ENCODE data around the gene FAT2. TPM values are rescaled to one million over a fixed set of nuclear protein-coding genes. Genes with fewer than 3 reads are reported as not detected.
A peak's percentile ranks its signal among the peaks of the same experiment; 100 is the strongest.

The FAT2 gene, protein sequence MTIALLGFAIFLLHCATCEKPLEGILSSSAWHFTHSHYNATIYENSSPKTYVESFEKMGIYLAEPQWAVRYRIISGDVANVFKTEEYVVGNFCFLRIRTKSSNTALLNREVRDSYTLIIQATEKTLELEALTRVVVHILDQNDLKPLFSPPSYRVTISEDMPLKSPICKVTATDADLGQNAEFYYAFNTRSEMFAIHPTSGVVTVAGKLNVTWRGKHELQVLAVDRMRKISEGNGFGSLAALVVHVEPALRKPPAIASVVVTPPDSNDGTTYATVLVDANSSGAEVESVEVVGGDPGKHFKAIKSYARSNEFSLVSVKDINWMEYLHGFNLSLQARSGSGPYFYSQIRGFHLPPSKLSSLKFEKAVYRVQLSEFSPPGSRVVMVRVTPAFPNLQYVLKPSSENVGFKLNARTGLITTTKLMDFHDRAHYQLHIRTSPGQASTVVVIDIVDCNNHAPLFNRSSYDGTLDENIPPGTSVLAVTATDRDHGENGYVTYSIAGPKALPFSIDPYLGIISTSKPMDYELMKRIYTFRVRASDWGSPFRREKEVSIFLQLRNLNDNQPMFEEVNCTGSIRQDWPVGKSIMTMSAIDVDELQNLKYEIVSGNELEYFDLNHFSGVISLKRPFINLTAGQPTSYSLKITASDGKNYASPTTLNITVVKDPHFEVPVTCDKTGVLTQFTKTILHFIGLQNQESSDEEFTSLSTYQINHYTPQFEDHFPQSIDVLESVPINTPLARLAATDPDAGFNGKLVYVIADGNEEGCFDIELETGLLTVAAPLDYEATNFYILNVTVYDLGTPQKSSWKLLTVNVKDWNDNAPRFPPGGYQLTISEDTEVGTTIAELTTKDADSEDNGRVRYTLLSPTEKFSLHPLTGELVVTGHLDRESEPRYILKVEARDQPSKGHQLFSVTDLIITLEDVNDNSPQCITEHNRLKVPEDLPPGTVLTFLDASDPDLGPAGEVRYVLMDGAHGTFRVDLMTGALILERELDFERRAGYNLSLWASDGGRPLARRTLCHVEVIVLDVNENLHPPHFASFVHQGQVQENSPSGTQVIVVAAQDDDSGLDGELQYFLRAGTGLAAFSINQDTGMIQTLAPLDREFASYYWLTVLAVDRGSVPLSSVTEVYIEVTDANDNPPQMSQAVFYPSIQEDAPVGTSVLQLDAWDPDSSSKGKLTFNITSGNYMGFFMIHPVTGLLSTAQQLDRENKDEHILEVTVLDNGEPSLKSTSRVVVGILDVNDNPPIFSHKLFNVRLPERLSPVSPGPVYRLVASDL (N-terminal part only)
- 0.05 TPM for total RNA-seq
- long read RNA-seq = 0 reads

DNA sequence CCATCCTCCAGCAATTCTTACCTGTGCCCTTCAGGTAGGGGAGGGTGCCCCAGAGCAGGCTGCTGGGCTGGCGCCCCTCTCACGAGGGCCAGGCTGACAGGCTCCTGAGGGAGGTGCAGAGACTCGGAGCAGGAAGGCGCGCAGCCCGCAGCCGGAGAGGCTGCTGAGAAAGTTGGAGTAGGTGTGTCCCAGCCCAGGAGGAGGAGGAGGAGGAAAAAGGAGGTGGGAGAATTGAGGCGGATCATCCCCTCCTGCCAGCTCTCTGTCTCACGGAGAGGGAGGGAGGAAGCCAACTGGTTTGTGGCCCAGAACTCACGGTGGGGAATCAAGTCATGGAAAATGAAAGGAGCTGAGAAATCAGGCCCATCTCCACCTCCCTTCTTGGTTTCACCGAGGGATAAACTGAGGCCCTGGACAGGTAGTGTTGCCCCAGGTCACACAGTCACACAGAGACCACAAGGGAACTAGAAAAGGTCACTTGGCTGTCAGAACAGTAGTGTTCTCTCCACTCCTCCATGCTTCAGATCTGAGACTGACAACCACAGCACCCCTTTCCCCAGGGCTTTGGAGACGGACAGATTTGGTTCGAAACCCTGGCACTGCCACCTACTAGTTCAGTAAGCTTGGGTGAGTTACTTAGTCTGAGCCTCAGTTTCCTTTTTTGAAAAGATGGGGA lies at the start of gene FAT2:
Gene FAT2 (minus strand): TSS at position 188 of the 676 bp plus-strand sequence. CDS start 22,400 bp downstream, outside the sequence.
- intact Hi-C loops (cut with DNase I) = no loop called here
- DNase-seq (ENCODE audit: low spot score) = peak; percentile 54

DNA sequence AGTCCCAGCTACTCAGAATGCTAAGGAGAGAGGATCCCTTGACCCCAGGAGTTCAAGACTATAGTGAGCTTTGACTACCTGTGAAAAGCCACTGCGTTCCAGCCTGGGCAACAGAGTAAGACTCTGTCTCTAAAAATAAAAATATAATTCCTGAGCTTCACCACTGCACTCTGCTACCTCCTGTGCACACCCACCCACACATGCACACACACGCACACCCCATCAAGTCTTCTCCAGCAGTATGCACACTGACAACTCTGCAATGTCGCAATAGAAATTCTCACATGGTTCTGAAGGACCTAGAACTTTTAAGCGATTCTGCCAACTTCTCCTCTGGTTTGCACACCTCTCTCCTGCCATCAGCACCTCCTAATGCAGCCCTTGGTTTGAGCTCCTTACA lies 47.5 kb upstream of the FAT2 start:
- no peak for DNase-seq (ENCODE audit: low spot score)
- intact Hi-C loops (cut with DNase I) = no loop called here

DNA sequence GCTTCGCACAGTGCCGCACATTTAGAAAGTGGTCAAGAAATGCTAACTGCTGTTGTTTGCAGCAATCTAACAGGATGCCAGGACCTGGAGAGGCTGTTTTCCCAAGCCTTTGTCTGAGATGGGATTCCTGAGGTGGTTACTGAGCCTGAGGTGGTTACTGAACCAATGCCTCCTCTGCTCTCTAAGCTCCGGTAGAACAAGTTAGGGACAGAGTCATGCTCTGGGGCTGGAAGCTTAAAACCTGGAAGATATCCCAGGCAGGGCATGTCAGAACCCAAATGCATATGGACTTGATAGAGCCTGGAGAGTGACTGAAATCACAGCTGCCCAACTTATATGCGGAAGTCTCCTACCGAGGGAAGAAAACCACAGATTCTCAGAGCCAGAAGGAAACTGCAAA lies 46.5 kb upstream of the FAT2 start:
- intact Hi-C loops (cut with DNase I) = no loop called here
- DNase-seq (ENCODE audit: low spot score) = no peak

DNA sequence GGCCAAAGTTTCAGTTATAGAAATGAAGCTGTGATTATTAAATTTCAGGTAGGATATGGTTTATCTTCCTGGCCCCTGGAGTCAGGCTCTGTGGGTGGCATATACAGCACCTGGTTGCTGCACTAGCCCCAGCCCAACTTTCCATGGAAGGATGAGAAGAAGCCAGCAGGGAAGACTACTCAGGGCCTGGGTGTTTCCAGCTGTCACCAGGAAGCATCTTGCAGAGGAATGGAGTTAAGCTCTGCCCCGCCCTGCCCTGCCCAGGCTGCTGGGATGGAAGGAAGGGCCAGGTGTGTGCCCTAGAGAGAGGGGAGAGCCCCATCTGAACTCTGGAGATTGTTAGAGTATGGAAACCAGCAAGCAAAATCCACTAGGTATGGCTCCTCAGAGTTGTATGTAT lies 42.8 kb upstream of the FAT2 start:
- intact Hi-C loops (cut with DNase I) = no loop called here
- no peak for DNase-seq (ENCODE audit: low spot score)

DNA sequence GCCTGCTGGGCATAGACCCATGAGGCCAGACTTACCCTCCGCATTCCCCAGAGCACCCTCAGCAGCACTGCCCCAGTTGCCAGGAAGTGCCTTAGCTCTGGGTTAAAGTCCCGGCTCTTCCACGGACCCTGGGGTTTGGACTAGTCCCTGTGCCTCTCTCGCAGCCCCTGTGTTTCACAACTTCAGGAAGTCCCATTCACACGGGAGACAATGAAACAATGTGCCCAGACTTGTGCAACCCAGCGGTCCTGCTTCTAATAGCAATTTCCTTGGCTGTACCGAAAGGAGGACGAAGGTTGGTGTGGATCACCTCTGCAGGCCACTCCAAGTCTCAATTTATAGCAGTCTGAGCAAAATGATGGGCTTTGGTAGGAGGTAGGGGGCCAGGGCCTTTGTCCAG lies 41.8 kb upstream of the FAT2 start:
- intact Hi-C loops (cut with DNase I) = no loop called here
- no peak for DNase-seq (ENCODE audit: low spot score)

DNA sequence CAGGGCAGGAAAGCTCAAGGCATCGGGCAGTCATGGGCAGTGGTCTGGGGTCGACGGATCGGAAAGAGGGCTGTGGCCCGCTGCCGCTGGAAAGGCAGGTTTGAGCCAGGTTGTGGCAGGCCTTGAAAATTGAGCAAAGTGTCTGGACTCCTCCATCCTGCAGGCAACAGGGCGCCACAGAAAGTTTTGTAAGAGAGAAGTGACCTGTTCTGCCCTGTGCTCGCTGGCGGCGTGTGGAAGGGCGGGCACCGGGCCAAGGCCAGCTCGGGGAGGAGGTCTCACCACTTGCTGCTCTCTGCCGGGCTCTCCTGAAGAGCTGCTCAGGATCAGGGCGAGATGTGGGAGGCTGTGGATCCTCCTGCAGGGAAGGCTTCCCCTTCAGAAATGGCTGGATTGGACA lies 41.4 kb upstream of the FAT2 start:
- intact Hi-C loops (cut with DNase I) = no loop called here
- no peak for DNase-seq (ENCODE audit: low spot score)

DNA sequence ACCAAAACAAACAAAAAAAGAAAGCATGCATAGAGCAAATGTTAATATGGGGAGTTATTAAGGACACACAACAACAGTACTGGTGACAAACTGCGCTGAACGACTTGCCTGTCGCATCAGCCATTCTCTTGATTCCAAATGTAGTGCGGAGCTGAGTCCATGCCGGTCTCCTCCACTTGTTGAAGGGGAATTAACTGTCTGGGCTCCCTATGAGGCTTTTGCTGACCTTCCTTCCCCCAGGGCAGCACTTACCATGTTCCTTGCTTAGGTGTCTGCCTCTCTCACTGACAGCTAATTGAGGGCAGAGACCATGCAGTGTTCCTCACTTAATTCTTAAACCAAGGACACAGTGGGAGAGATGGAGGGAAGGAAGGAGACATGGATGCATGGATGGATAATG lies 40.8 kb upstream of the FAT2 start:
- DNase-seq (ENCODE audit: low spot score) = no peak
- intact Hi-C loops (cut with DNase I) = no loop called here

DNA sequence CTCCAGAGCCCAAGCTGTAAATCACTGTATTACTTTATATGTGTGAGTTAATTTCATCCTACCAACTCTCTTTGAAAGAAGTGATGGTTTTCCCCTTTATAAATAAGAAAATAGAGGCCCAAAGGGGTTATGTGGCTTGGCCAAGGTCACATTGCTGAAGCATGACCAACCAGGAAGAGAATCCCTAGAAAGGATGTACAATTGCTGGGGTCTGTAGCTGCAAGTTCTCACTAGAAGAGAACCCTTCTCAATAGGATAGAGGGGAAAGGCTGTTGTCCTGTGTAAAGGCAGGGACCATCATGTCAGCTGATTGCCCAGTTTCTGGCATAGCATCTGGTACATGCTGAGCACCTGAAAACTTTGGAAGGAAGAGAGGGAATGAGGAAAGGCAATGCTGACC lies 39.0 kb upstream of the FAT2 start:
- no peak for DNase-seq (ENCODE audit: low spot score)
- intact Hi-C loops (cut with DNase I) = no loop called here

DNA sequence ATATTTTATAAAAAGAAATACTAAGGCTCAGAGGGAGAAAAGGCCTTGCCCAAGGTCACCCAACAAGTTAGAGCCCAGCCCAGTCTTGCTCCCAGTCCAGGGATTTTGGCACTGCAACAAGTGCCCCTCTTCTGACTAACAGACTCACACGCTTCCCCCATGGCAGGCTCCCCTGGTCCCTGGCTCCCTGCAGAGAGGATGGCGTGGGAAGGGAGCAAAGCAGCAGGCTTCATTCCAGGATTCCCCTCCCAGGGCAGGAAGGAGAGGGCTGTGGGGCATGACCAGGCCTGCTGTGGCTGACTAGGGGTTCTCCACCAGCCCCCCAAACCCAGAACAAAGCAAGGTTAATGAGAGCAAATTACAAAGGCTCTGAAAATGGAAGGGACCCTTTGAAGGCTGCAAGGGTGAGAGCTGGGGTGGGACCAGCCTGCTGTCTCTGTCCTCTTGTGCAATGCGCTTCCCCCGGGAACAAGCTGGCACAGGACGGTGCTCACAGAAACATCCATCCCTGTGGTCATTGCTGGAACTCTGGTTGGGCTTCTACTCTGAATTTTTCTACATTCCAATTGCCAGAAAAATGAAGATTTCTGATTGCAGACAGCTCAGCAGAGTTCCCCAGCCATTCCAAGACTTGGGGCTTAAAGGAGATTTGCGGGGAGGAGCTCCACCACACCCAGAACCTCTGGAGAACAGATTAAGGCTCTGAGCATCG lies 37.1 kb upstream of the FAT2 start:
- no peak for DNase-seq (ENCODE audit: low spot score)
- intact Hi-C loops (cut with DNase I) = no loop called here

DNA sequence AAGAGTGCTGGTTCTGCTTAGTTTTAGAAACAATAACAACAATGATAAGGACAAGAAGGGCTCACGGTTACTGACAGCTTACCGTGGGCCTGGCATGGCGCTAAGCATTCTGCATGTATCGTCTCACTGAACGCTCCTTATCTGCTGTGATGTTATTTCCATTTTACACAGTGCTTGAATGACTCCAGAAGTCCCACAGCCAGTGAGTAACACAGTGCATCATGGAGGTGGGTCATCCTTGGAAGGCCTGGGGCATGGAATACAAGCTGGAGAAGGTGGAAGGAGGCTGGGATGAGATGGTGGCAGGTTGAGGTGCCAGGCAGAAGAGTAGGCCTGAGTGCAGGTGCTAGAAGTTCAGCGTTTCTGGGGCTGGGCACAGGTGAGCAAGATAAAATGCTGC lies 36.5 kb upstream of the FAT2 start:
- intact Hi-C loops (cut with DNase I) = no loop called here
- DNase-seq (ENCODE audit: low spot score) = no peak

DNA sequence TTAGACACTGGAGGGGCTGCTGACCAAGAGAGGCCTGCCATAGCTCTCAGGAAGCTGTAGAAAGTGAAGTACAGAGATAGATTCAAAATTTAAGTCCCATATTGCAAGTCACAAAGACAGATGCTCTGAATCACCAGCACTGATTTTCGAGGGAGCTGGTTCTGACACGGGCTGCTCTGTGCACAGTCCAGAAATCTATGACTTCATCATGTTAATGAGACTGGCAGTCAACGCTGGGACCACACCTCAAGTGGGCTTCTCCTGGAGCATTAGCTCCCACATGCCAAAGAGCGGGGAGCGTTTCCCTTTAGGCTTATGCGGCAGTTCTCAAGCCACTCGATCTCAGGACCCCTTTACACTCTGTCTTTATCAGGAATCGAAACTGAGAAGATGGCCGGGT lies 34.2 kb upstream of the FAT2 start:
- intact Hi-C loops (cut with DNase I) = no loop called here
- DNase-seq (ENCODE audit: low spot score) = no peak

DNA sequence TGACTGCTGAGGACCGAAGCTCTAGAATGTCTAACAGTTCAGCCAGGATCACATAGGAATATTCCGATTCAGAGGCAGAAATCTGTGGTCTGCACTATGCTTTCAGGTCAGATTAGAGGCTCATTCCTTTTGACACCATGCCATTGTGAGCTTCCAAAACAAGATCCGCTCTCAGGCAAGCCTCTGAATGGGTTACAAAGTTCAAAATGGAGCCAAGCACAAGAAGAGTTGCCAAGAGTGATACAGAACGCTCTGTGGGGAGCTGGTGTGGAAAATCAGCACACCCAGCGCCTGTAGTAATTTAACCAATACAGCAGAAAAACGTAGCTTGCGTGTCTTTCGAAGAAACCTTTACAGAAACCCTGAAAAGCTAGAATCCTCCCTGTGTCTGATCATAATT lies 33.3 kb upstream of the FAT2 start:
- DNase-seq (ENCODE audit: low spot score) = no peak
- intact Hi-C loops (cut with DNase I) = no loop called here

DNA sequence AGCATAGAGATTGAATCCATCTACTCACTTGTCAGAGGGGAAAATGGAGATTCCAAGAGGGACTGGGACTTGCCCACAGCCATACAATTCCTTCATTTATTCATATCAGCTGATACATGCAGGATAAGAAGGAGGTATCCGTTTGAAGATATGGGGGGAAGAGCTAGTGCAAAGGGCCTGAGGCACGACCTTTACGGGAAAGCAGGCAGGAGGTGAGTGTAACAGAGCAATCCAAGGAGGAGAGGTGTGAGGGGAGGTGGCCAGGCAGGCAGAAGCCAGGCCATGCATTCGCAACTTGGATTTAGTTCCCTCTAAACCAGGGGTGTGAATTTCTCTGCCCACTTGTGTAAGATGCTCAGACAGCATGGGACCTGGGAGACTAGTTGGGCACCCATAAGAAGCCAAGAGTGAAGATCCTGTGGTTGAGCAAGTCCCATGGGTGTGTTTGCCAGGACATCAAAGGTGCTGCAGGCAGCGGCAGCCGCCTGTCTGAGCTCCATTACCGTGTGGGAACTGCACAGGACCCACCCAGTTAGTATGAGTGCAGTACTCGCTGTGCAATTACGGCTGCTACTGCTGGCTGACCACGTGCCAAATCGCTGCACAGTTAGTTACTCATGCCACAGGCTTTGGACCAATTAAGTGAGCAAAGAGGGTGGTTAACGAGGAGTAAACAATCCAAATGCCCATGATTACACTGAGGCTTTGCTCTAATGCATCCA lies 31.4 kb upstream of the FAT2 start:
- intact Hi-C loops (cut with DNase I) = no loop called here

DNA sequence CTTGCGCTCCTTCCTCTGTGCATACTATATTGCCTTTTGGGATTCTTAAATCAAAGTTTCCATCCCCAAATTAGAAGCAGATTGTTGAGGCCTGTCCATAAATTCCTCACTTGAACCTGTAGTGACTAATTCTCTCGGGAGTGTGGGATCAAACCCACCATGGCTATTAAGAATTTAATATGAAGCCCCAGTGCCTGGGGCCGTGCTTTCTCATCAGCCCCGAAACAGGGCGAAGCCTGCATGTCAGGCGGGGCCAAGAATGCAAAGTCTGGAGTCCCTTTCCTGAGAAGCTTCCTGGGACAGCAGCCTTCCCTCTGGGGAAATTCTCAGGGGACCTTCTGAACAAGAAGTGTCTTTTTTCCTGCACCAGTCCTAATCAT lies 29.3 kb upstream of the FAT2 start:
- intact Hi-C loops (cut with DNase I) = no loop called here

More for the DNA sequence above, 31.4 kb upstream of the FAT2 start:
- no peak for DNase-seq (ENCODE audit: low spot score)

DNA sequence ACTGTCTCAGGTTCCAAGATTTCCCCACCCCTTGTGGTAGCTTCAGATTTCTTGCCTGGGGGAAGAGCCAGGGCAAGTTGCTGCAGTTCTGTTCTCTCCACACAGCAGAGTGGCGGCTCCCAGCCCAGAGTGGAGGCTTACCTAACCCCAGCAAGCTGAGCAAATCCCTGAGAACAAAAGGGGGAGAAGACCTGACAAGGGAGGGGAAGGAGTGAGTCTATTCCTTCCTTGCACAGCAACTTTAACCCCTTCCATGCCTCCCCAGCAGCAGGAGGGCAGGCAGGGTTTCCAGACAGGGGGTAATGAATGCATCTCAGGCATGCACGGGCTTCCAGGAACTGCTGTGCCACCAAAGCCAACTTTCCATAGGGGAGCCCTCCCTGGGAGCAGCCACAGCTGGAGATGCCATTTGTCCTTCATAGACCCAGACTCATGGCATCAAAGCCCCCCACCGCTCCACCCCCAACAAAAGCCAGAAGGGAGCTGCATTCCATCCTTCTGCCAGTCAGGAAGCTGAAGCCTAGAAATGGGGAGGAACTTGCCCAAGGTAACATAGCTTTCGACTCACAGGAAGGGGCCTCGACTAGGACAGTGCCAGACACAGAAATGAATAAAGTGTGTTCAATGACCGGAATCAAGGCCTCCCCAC lies 28.8 kb upstream of the FAT2 start:
- no peak for DNase-seq (ENCODE audit: low spot score)
- intact Hi-C loops (cut with DNase I) = no loop called here

More for the DNA sequence above, 29.3 kb upstream of the FAT2 start:
- DNase-seq (ENCODE audit: low spot score) = no peak

DNA sequence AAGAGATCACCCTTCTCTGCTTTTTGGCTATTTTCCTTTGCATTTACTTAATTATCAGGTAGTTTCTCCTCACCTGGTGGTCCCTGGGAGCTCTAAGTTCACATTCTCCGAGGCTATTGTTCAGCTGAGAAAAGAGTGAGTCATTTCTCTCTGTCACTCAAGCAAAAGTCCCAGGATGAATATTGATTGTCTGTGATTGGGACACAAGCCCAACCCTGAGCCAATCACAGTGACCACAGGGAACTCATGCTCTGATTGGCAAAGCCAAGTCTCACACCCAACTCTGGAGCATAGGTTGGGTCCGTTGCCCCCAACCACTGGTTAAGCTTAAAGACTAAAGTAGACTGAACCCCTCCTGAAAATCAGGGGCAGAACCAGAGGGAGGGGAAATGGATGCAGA lies 27.8 kb upstream of the FAT2 start:
- intact Hi-C loops (cut with DNase I) = no loop called here
- DNase-seq (ENCODE audit: low spot score) = peak; percentile 7

DNA sequence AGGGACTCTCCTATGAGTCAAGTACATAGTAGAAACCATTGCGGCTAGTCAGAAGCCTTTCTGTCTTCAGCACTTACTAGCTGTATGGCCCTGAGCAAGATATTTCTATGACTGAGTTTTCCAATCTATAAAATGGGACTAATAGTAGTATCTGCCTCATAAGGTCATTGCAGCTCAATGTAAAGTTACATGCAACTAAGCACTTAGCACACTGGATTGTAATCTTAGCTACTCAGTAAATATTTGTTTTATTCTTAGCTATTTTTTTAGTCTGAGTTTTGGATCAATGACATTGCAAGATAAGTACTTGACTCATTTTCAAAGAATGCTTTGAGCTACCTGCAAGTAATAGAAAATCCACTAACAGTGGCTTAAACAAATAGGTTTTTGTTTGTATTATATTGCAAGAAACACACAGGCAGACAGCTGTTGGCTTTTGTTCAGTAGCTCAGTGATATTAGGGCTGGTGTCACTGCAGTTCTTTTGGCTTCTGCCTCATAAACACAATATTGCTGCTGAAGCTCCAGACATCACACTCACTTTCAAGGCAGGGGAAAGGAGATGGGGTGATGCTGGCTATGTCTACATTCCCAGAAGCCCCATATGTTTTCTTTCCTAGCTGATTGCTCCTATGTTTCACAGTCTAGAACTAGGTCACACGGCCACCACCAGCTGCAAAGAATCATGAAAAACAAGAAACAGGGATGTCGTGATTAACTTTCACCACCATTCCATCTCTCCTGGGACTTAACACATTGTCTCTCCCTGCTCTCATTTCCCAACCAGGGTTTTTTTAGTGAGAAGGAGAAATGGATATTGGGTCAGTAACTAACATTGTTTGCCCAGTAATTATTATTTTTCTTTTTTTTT lies 26.9 kb upstream of the FAT2 start:
- intact Hi-C loops (cut with DNase I) = no loop called here
- DNase-seq (ENCODE audit: low spot score) = peak; percentile 9

Data from cardiac septum (tissue), 1 donor.